Skeletal muscle tissue (tissue), 4 donors: ENCODE data around the gene AMFR. TPM values are rescaled to one million over a fixed set of nuclear protein-coding genes. Genes with fewer than 3 reads are reported as not detected.

Experiments
- H3K27ac ChIP-seq: one replicate; pipeline ENCODE4 v1.7.0; 2013; ENCODE audit warnings: mild to moderate bottlenecking, low read depth, low read length, inconsistent platforms
- H3K27me3 ChIP-seq, 3 donors: one replicate each; pipeline ENCODE4 v1.7.0; 2013; ENCODE audit warnings: low read length in 3 of 3; ENCODE audit not compliant: control insufficient read depth in 3 of 3, insufficient read depth in 3 of 3
- H3K36me3 ChIP-seq, 3 donors: one replicate each; pipeline ENCODE4 v1.7.0; 2013; ENCODE audit warnings: low read length in 3 of 3; ENCODE audit not compliant: control insufficient read depth in 3 of 3, insufficient read depth in 3 of 3
- H3K4me1 ChIP-seq, 3 donors: one replicate each; pipeline ENCODE4 v1.7.0; 2013; ENCODE audit warnings: low read length in 3 of 3, mild to moderate bottlenecking in 3 of 3; ENCODE audit not compliant: control insufficient read depth in 3 of 3, insufficient read depth in 3 of 3
- H3K4me3 ChIP-seq, 3 donors: one replicate each; pipeline ENCODE4 v1.7.0; 2013; ENCODE audit warnings: low read length in 3 of 3
- H3K9ac ChIP-seq, 3 donors: one replicate each; pipeline ENCODE4 v1.7.0; 2013; ENCODE audit warnings: low read length in 3 of 3, mild to moderate bottlenecking in 3 of 3, moderate library complexity in 2 of 3, low read depth in 1 of 3
- H3K9me3 ChIP-seq, 3 donors: one replicate each; pipeline ENCODE4 v1.7.0; 2013; ENCODE audit warnings: low read length in 3 of 3; ENCODE audit not compliant: control insufficient read depth in 3 of 3
- total RNA-seq: library from RNA; depleted of rRNA; stranded (reverse); fragments of >200 nt; gene quantifications from one replicate; pipeline ENCODE4 v1.2.3, GENCODE V29; 2014
- donor health status: Osteomylitis.

AMFR gene
- total RNA-seq, 1 donor from 2014 or later: 130 TPM

DNA sequence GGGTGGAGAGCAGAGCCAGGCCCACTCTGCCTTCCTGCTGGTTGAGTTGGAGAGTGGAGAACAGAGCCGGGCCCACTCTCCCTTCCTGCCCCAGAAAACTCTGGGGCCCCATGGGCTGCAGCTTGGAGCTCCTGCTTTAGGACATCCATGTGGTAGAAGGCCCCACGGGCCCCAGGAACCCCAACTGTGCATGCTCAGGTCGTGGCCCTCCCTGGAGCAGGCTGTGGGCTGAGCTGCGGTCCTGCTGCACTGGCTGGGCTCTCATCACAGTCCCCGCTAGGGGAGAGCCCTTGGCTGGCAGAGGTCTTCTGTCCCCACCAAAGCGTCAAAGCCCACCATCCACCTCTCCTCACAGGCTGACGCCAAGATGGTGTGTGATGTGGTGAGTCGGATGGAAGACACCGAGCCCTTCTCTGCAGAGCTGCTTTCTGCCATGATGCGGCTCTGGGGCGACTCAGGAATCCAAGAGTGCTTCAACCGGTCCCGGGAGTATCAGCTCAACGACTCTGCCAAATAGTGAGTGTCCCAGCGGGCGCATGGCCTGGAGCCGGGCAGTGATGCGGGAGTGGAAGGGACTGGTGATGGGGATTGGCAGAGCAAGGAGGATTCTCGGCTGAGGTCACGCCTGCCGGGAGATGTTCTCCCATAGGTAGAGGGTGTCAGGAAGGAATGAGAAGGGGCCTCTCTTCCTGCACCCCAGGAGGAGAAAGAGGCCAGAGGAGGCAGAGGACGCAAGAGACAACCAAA, 96.9 kb downstream of the AMFR start:
- Histone ChIP-seq H3K9me3 (no peaks in the 10 kb centered on the region), H3K27me3 (no peaks in the 10 kb centered on the region), H3K4me1 (peaks cover 0 to 4% (median 4%) of the 10 kb centered on the region in 3 donors), H3K27ac (no peak overlapping the region), H3K4me3 (no peak overlapping the region), H3K9ac (no peak overlapping the region), H3K36me3 (no peaks in the 10 kb centered on the region)

DNA sequence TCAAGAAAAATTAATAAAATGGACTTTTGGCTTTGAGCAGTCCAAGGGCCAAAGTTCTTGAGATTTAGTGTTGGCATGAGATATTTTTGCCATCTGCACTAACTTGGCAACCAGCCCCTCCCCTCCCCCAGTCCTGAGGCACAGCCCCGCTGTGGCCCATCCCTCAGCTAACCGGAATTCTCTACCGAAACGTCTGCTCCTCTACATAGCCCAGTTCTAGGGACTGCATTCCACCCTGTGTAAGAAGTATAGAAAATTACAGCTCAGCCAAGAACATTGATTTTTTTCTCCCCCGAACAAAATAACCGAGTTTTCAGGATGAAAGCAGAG, 97.5 kb downstream of the AMFR start:
- no peak overlapping the region for H3K9ac ChIP-seq
- H3K4me1 ChIP-seq: peaks cover 0 to 4% (median 3%) of the 10 kb centered on the region in 3 donors
- H3K36me3 ChIP-seq: no peaks in the 10 kb centered on the region
- no peaks in the 10 kb centered on the region for H3K9me3 ChIP-seq
- H3K27ac ChIP-seq: no peak overlapping the region
- H3K27me3 ChIP-seq: no peaks in the 10 kb centered on the region
- H3K4me3 ChIP-seq: no peak overlapping the region

DNA sequence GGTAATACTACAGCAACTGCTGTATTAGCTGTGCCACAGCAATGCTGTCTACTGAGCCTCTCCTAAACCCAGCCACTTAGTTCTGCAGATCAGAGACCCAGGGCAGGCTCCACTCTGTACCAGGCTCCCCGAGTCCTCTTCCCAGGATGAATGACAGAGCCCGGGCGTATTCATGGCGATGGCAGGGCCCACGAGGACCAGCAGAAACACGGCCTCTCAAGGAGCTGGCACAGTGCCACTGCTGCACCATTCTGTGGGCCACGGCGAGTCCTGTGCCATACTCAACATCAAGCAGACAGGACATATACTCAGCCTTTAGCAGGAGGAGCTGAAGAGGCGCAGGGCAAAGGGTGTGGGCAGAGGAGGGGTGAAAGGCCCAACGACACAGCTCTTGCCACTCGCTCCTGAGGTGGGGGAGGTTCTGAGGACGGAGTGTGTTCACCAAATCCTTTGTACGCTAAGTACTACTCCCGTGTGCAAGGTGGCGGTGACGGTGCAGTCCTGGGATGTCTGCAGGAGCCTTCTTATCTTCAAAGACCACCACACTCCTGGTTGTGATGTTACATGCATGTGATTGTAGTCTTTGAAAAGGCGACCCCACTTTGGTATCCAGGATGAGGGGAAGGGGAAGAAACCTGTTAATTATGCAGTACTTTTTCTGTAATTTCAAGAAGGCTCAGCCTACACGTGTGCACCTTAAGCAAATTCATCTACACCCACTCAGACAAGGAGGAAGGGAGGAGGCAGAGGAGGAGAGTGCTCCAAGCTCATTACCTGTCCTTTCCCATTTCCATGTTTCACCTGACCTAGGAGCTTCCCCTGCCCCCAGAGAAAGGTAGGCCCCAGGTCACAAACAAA, 98.0 kb downstream of the AMFR start:
- Histone ChIP-seq H3K4me3 (no peak overlapping the region), H3K9ac (no peak overlapping the region)

DNA sequence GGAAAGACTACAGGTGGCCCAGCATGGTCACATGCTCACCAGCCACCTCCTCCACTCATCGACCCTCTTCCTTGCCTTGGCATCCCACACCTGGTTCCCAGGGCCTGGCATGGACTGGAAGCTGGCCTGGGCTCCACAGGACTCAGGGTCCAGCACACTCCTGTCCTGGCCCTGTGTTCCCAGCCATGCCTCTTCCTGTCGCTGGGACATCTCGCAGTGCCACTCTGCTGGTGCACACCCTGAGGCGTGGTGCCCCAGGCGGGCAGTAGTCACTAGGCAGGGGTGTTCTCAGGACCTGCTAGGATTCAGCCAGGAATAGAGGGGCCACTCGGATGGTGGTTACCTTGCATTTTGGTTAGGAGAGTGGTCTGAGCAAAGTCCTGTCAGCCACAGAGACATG, 99.4 kb downstream of the AMFR start:
- H3K9me3 ChIP-seq: no peaks in the 10 kb centered on the region
- H3K27ac ChIP-seq: no peak overlapping the region
- no peak overlapping the region for H3K9ac ChIP-seq
- no peak overlapping the region for H3K4me3 ChIP-seq
- no peaks in the 10 kb centered on the region for H3K4me1 ChIP-seq
- no peaks in the 10 kb centered on the region for H3K36me3 ChIP-seq
- no peaks in the 10 kb centered on the region for H3K27me3 ChIP-seq

More for the DNA sequence above, 98.0 kb downstream of the AMFR start:
- no peaks in the 10 kb centered on the region for H3K4me1 ChIP-seq
- no peaks in the 10 kb centered on the region for H3K36me3 ChIP-seq
- H3K27ac ChIP-seq: no peak overlapping the region
- H3K27me3 ChIP-seq: no peaks in the 10 kb centered on the region
- H3K9me3 ChIP-seq: no peaks in the 10 kb centered on the region

DNA sequence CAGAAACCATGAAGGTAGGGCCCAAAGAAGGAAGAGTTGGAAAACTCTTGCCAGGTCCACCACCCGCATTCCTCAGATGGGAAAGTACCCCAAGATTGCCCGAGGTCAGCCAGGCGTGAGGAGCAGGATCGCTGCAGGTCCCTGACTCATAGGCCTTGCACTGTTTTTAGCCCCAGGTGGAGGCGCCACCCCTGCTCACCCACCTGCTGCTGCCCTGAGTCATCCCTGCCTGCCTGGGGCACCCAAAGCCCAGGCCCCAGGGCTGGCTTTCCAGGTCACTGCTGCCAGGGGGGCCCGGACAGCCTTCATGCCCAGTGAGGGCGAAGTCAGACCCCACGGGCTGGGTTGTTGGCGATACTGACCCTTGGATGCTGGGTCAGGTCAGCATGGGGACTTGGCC, 100.9 kb downstream of the AMFR start:
- no peak overlapping the region for H3K4me3 ChIP-seq

DNA sequence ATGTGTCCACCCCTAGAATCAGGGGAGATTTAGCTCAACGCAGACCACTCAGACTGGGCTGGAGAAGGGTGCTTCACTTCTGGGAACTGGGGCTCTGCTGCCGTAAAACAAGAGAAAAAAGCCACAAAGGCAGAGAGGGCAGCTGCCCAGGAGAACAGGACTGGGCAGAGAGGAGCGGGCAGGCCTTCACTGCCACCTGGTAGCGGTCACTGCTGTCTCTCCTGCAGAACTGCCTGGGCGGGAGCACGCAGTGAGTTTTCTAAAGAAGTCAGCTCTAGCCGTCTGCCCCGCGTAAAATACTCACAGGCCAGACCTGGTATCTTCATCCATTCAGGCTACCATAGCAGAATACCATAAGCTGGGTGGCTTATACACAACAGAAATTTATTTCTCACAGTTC, 103.8 kb downstream of the AMFR start:
- no peak overlapping the region for H3K9ac ChIP-seq
- H3K9me3 ChIP-seq: no peaks in the 10 kb centered on the region
- no peak overlapping the region for H3K27ac ChIP-seq
- H3K36me3 ChIP-seq: no peaks in the 10 kb centered on the region
- no peaks in the 10 kb centered on the region for H3K27me3 ChIP-seq
- peaks cover 3 to 4% (median 3%) of the 10 kb centered on the region in 3 donors for H3K4me1 ChIP-seq
- H3K4me3 ChIP-seq: no peak overlapping the region

More for the DNA sequence above, 100.9 kb downstream of the AMFR start:
- no peaks in the 10 kb centered on the region for H3K36me3 ChIP-seq
- no peak overlapping the region for H3K9ac ChIP-seq
- no peaks in the 10 kb centered on the region for H3K27me3 ChIP-seq
- H3K4me1 ChIP-seq: no peaks in the 10 kb centered on the region
- no peak overlapping the region for H3K27ac ChIP-seq
- no peaks in the 10 kb centered on the region for H3K9me3 ChIP-seq

DNA sequence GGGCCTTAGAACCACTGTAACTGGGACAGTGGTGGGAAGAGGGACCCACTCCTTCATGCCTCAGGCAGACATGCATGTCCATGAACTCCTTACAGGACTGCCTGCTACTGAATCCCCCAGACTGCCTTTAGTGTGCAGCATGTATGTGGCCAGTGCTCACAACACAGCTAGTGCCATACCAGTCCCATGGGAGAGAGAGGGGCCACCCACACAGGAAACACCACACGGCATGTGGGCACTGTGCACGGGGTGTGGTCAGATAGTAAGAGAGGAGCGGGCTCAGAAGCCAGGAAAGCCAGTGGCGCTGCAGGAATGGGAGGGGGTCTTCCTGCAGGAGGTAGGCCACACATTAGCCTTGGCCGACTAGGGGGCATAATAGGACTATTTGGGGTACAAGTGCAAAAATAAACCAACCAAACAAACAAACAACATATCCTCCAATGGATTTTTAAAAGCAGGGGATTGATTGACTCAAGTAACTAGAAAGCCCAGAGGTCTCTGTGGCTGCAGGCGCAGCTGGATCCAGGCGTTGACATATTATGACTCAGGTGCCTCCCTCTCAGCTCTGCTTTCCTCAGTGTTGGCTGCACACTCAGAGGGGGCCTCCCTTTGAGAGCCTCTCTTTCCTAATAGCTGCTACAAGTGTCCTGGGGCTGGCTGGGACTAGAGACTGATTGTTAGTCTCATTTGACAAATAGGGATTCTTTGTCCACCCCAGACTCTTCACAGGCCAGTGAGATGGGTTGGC, 104.4 kb downstream of the AMFR start:
- Histone ChIP-seq H3K27ac (no peak overlapping the region), H3K4me3 (no peak overlapping the region), H3K4me1 (peaks cover 3 to 4% (median 3%) of the 10 kb centered on the region in 3 donors), H3K36me3 (no peaks in the 10 kb centered on the region), H3K9me3 (no peaks in the 10 kb centered on the region), H3K27me3 (no peaks in the 10 kb centered on the region), H3K9ac (no peak overlapping the region)

DNA sequence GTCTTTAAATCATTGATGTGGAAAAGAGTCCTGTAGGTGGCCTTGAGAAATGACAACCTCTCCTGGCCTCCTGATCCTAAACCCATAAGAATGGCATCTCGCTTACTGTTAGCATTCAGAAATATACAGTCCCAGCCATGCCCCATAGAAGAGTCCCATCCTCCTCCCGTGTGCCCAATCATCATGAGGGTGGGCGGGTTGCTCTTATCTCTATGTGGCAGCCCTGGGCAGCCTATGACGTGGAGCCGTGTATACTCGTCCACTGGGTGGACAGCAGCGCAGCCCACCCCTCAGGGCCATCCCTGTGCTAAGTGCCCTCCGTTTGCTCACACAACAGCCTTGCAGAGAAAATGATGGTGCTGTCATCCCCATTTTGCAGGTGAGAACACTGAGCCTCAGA, 105.3 kb downstream of the AMFR start:
- no peak overlapping the region for H3K4me3 ChIP-seq
- H3K9me3 ChIP-seq: no peaks in the 10 kb centered on the region
- no peak overlapping the region for H3K27ac ChIP-seq
- no peak overlapping the region for H3K9ac ChIP-seq
- H3K27me3 ChIP-seq: no peaks in the 10 kb centered on the region
- no peaks in the 10 kb centered on the region for H3K36me3 ChIP-seq
- peaks cover 3 to 4% (median 3%) of the 10 kb centered on the region in 3 donors for H3K4me1 ChIP-seq

DNA sequence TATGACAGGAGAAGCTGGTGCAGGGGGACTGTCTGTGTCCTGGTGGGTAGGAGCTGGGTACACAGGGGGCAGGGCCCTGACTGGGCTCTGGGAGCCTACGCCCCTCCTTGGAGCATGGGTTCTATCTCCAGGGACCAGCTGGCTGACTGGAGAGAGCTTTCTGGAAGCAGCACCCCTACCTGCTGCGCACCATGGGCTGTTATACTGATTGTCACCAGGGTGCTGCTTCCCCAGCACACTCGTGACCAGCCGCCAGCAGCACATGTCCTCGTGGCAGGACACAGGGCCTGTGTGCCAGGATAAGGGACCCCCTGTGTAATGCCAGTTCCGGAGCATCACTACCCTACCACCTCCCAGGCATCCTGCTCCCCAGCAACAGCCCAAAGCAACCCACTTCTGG, 106.0 kb downstream of the AMFR start:
- Histone ChIP-seq H3K9me3 (no peaks in the 10 kb centered on the region), H3K27me3 (no peaks in the 10 kb centered on the region), H3K4me3 (no peak overlapping the region), H3K4me1 (peaks cover 3 to 4% (median 3%) of the 10 kb centered on the region in 3 donors), H3K36me3 (no peaks in the 10 kb centered on the region), H3K9ac (no peak overlapping the region), H3K27ac (no peak overlapping the region)

DNA sequence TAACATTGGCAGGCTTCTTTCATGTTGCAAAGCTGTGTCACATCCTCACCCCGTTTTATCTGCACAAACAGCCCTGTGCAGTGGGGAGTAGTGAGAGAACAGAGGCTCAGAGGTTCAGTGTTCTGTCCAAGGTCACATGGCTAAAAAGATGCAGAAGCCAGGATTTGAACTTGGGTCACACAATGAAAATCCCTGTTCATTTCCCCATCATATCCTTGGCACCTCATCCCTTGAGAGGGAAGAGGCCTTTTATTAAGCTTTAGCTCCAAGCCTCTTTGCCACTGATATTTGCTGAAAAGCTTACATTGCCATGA, 106.6 kb downstream of the AMFR start:
- H3K27ac ChIP-seq: no peak overlapping the region
- no peak overlapping the region for H3K4me3 ChIP-seq
- no peak overlapping the region for H3K9ac ChIP-seq
- H3K9me3 ChIP-seq: no peaks in the 10 kb centered on the region
- no peaks in the 10 kb centered on the region for H3K27me3 ChIP-seq
- H3K4me1 ChIP-seq: peaks cover 3 to 4% (median 3%) of the 10 kb centered on the region in 3 donors
- H3K36me3 ChIP-seq: no peaks in the 10 kb centered on the region
